GM19328 (cell line): Measurements from ENCODE around the gene ADAM15.

Experiments used
- ATAC-seq: cut with Tn5 transposase; IDR thresholded peaks from one replicate; pipeline ENCODE4 v1.9.1; 2021; ENCODE audit warnings: mild to moderate bottlenecking, moderate library complexity; ENCODE audit not compliant: unreplicated experiment

ADAM15 gene

DNA sequence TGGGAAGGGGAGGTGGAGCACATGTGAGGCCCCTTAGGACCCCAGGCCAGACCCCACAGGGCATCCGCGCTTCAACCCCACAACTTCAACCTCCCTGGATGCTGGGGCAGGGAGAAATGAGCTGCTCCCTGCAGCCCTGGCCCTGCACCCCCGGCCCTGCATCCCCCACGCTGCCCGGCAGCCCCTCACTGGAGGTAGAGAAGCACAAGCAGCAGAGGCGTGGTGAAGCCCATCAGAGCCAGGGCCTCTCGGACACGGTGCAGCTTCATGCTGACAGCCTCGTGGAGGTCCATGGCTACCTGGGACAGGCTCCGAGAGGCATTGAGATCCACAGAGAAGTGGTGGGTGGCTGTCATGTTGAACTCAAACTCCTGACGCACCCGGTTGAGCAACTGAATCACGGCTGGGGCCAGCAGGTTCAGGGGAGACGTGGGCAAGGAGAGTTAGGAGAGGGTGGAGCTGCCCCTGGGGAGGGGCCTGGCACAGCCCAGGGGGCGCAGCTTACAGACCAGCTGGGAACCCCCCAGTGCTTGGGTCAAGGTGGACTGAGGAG lies 20.8 kb upstream of the ADAM15 start:
- no peak for ATAC-seq

GRCh38 chr1:155030899-155031298 lies 20.2 kb upstream of the ADAM15 start:
- ATAC-seq, result no peak

GRCh38 chr1:155032886-155033285 lies 18.2 kb upstream of the ADAM15 start:
- no peak for ATAC-seq

DNA sequence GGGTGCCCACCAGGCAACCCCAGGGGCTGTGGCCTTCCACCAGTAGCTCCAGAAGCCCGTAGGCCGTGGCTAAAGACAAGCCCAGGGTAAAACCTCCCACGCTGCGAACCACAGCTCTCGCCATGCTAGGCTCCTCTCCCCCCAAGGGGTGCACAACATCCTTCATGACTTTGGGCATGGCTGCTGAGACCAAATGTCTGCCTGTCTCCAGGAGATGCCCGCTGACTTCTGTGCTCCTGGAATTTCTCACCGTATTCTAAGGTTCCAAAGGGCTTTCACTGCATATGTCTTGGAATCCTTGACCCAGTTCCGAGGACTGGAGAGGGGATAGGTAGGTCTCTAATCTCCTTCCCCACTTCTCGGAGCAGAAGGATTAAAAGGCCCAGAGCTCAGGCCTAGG lies 17.6 kb upstream of the ADAM15 start, which contains the start of the genes DCST1 and DCST2:
Gene DCST1 (plus strand): TSS at position 301 of the 400 bp plus-strand sequence. CDS start 213 bp downstream, outside the sequence.
Gene DCST2 (minus strand): TSS at position 258 of the 400 bp plus-strand sequence. CDS start 80 bp downstream, at position 178.
- no peak for ATAC-seq

- ATAC-seq, result no peak
Measured at GRCh38 chr1:155034318-155035208, 16.6 kb upstream of the ADAM15 start.

GRCh38 chr1:155035936-155036335 lies 15.2 kb upstream of the ADAM15 start:
- no peak for ATAC-seq

DNA sequence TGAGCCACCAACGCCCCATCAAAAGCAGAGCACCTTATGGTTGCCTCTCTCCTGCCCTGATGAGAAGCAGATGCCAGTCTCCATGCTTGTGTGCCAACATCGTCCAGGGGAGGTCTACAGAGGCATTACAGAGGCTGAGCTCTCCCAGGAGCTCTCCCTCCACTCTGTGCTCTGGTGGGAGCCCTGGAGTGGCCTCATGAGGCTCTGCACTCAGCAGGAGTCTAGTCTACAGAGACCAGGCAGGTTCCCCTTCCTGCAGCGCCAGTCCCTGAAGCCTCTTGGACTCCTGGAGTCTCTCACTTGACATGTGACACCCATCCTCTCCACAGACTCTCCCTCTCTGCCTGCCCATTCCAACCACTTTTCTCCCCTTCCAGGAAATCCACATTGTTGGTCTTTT lies 14.1 kb upstream of the ADAM15 start:
- ATAC-seq, result no peak

DNA sequence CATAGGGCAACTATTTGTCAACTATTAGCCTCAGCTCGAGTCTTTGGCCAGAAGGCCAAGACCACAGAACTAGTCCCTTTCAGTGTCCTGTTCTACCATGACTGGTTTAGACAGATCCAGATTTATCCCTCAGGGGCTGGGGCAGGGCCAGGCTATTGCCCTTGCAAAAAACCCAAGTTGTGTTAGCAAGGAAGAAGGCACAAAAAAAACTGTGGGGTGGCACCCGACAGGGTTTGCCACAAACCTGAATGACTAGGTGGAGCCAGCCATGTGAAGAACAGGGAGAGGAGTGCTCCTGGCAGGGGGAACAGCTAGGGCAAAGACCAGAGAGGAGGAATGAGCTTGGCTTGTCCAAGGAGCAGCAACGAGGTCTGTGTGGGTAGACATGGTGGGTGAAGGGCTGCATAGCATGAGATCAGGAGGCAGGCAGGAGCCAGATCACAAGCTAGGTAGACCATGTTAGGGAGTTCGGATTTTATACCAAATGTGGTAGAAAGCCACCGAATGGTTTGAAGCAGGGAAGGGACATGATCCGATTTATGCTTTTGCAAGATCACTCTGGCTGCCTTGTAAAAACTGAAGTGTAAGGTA lies 13.2 kb upstream of the ADAM15 start:
- no peak for ATAC-seq

DNA sequence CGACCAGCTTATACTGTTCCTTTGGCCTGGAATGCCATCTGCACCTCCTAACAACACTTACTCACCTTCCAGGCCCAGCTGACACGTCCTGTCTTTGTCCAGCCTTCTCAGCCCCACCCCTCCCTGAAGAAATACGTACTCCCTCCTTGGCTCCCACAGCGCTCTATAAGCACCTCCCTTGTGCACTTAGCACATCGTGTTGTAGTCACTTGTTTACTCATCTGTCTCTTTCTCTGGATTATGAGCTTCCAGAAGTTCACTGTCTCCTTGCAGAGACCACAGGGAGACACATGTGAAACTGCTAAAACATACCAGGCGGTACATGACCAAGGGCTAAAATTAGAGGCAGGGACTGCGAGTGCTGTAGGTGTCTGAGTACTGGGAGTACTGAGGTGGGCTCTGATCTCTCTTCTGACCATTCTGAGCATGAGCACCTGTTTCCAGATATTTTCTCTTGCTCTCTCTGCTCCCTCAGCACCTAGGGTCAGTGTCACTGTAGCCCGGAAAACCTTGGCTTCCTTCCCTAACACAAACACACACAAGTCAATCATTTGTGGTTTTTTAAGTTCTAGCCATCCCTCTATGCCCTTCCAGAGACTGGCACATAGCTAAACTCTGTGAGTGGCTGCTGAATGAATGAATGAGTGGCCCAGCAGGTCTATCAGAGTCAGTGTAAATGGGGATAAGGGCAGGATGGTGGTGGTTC lies 12.4 kb upstream of the ADAM15 start:
- ATAC-seq, result no peak

DNA sequence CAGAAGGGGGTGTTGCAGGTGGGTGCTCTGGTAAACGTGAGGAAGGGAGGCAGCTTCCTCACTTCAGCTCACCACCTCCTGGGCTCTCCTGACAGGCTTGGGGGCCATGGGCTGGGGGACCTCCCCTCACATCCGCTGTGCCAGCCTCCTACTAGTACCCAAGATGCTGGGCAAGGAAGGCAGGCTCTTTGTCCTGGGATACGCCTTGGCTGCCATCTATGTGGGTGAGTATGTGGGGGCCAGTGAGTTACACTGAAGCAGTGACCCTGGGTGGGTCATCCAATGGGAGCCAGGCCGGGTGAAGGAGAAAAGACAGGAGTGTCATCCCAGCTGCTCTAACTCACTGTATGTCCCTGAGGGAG lies 11.8 kb upstream of the ADAM15 start:
- ATAC-seq, result no peak

- ATAC-seq, result no peak
Measured at GRCh38 chr1:155040358-155041093, 10.6 kb upstream of the ADAM15 start.

DNA sequence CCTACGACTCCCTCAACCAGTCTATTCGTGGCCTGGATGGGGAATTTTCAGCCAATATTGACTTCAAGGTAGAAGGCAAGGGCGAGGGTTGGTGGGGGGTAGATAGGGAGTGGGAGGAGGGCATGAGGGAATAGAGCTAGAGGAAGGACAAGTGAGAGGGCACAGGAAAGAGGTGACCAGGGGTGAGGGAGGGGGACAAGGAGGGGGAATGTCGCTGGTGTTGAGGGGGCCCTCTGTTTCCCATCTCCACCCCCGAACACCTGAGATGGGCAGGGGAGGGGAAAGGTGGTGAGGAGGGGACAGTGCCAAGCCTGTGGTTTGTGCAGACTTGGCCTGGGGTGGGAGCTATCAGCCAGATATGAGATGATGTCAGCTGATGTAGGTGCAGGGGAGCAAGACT lies 8.3 kb upstream of the ADAM15 start:
- ATAC-seq, result no peak

DNA sequence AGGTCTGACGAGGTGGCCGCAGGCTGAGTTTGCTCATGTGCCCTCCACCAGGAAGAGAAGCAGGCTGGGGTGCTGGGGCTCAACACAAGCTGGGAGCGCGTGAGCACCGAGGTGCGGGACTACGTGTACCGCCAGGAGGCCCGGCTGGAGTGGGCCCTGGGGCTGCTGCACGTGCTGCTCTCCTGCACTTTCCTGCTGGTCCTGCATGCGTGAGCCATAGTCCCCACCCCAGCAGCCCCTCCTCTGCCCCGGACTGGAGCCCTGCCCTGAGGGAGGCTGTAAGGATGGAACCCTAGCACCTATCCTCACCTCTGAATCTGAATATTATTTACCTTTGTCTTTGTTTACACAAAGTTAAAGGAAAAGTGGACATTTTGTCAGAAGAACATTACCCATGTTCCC lies 7.8 kb upstream of the ADAM15 start:
- ATAC-seq, result no peak

- no peak for ATAC-seq
Measured at GRCh38 chr1:155043793-155044192, 7.3 kb upstream of the ADAM15 start.

GRCh38 chr1:155044365-155044764 lies 6.8 kb upstream of the ADAM15 start:
- ATAC-seq, result no peak

GRCh38 chr1:155044812-155045657 lies 6.1 kb upstream of the ADAM15 start:
- ATAC-seq, result no peak

GRCh38 chr1:155048449-155049334 lies 2.4 kb upstream of the ADAM15 start:
- no peak for ATAC-seq

GRCh38 chr1:155049651-155050559 lies 1.2 kb upstream of the ADAM15 start:
- ATAC-seq, result no peak
